ENCODE results near the gene CHKA.

Gene CHKA

GRCh38 chr11:68018730-68019190 lies 102.4 kb downstream of the CHKA start:
- H3K9ac ChIP-seq (ENCODE audit: insufficient read length): no peak overlapping the region
- TF ChIP-seq POLR2AphosphoS5 (IDR thresholded peaks at IDR 0.05; ENCODE audit: borderline replicate concordance, low read depth, low read length): no peak
- no peak for TF ChIP-seq FOXP2 (optimal IDR thresholded peaks at IDR 0.05; ENCODE audit: control extremely low read depth, extremely low read length, insufficient read depth)
- no peak for TF ChIP-seq EZH2 (IDR thresholded peaks at IDR 0.05)

GRCh38 chr11:68017980-68018729 lies 103.0 kb downstream of the CHKA start:
- H3K36me3 ChIP-seq (ENCODE audit: insufficient read depth, low read length): no peaks in the 10 kb centered on the region
- no peaks in the 10 kb centered on the region for H3K9me3 ChIP-seq (ENCODE audit: low read depth, low read length)
- no peak for DNase-seq (ENCODE audit: low read depth, low spot score)
- TF ChIP-seq EZH2 (IDR thresholded peaks at IDR 0.05): no peak
- TF ChIP-seq POLR2AphosphoS5 (IDR thresholded peaks at IDR 0.05; ENCODE audit: borderline replicate concordance, low read depth, low read length): no peak
- no peak for TF ChIP-seq FOXP2 (optimal IDR thresholded peaks at IDR 0.05; ENCODE audit: control extremely low read depth, extremely low read length, insufficient read depth)
- H3K4me3 ChIP-seq: no peak overlapping the region
- no peak overlapping the region for H3K27ac ChIP-seq
- H3K9ac ChIP-seq (ENCODE audit: insufficient read length): no peak overlapping the region

More at GRCh38 chr11:68018730-68019190, 102.4 kb downstream of the CHKA start:
- Histone ChIP-seq H3K9me3 (ENCODE audit: low read depth, low read length) (no peaks in the 10 kb centered on the region), H3K27ac (no peak overlapping the region), H3K4me3 (no peak overlapping the region), H3K36me3 (ENCODE audit: insufficient read depth, low read length) (no peaks in the 10 kb centered on the region)
- DNase-seq (ENCODE audit: low read depth, low spot score): no peak

- Histone ChIP-seq H3K27ac (no peak overlapping the region), H3K4me3 (no peak overlapping the region), H3K36me3 (ENCODE audit: insufficient read depth, low read length) (no peaks in the 10 kb centered on the region), H3K9ac (ENCODE audit: insufficient read length) (no peak overlapping the region), H3K9me3 (ENCODE audit: low read depth, low read length) (no peaks in the 10 kb centered on the region)
- no peak for DNase-seq (ENCODE audit: low read depth, low spot score)
- TF ChIP-seq EZH2 (IDR thresholded peaks at IDR 0.05): no peak
Measured at GRCh38 chr11:68016904-68017817, 104.0 kb downstream of the CHKA start.

DNA sequence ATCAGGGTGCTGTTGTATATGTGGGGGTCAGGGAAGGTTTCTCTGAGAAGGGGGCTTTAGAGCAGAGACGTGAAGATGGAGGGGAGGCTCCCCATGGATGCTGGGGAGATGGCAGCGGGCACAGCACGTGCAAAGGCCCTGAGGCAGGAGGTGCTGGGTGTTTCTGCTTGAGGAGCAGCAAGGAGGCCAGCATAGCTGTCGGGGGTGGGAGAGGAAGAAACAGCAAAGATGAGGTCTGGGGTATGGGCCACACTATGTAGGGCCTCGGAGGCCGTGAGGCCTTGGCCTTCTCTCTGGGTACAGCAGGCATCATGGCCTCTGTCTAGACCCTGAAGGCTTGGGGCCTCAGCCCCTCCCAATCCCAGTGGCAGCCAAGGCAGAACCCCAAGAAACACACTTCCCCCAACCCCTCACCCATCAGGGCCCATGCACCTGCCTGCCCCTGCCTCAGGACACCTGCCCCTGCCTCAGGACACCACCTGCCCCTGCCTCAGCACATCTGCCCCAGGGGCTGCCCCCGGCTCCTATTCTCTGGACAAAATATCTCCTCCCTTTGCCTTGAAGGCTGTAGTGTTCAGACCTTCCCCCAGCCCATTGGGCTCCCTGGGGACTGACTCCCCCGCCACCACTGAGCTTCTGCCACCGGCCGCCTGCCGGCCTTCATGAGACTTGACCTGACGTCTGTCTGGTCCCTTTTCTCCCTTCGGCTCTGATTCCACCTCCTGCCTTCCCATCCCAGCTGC lies 104.9 kb downstream of the CHKA start:
- no peak for DNase-seq (ENCODE audit: low read depth, low spot score)
- no peak overlapping the region for H3K9ac ChIP-seq (ENCODE audit: insufficient read length)
- H3K9me3 ChIP-seq (ENCODE audit: low read depth, low read length): no peaks in the 10 kb centered on the region
- H3K36me3 ChIP-seq (ENCODE audit: insufficient read depth, low read length): no peaks in the 10 kb centered on the region
- no peak overlapping the region for H3K27ac ChIP-seq
- no peak overlapping the region for H3K4me3 ChIP-seq
- TF ChIP-seq EZH2 (IDR thresholded peaks at IDR 0.05): no peak
- no peak for TF ChIP-seq POLR2AphosphoS5 (IDR thresholded peaks at IDR 0.05; ENCODE audit: borderline replicate concordance, low read depth, low read length)
- no peak for TF ChIP-seq FOXP2 (optimal IDR thresholded peaks at IDR 0.05; ENCODE audit: control extremely low read depth, extremely low read length, insufficient read depth)

- H3K4me3 ChIP-seq: no peak overlapping the region
- no peak overlapping the region for H3K27ac ChIP-seq
- no peak overlapping the region for H3K9ac ChIP-seq (ENCODE audit: insufficient read length)
- TF ChIP-seq POLR2AphosphoS5 (IDR thresholded peaks at IDR 0.05; ENCODE audit: borderline replicate concordance, low read depth, low read length) (no peak), EZH2 (IDR thresholded peaks at IDR 0.05) (no peak), FOXP2 (optimal IDR thresholded peaks at IDR 0.05; ENCODE audit: control extremely low read depth, extremely low read length, insufficient read depth) (no peak)
- H3K36me3 ChIP-seq (ENCODE audit: insufficient read depth, low read length): no peaks in the 10 kb centered on the region
- H3K9me3 ChIP-seq (ENCODE audit: low read depth, low read length): no peaks in the 10 kb centered on the region
- no peak for DNase-seq (ENCODE audit: low read depth, low spot score)
Measured at GRCh38 chr11:68015467-68015866, 105.7 kb downstream of the CHKA start.

DNA sequence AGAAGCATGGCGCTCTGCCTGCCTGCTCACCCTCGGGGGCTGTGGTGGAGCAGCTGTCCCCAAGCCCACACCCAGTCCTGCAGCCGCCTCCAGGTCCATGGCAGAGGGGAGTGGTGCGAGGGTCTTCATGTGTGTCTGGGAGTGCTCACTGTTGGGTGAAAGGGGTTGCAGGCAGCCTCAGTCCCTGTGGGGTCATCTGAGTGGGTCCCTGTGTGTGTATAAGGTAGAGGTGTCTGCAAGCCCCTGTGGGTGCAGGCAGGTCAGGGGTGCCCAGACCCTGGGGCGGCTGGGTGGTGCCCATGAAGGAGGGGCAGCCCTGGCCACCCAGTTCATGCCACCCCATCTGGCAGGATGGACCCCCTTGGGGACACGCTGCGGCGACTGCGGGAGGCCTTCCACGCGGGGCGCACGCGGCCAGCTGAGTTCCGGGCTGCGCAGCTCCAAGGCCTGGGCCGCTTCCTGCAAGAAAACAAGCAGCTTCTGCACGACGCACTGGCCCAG lies 106.2 kb downstream of the CHKA start:
- H3K4me3 ChIP-seq: no peak overlapping the region
- H3K9me3 ChIP-seq (ENCODE audit: low read depth, low read length): no peaks in the 10 kb centered on the region
- H3K9ac ChIP-seq (ENCODE audit: insufficient read length): no peak overlapping the region
- TF ChIP-seq FOXP2 (optimal IDR thresholded peaks at IDR 0.05; ENCODE audit: control extremely low read depth, extremely low read length, insufficient read depth) (no peak), EZH2 (IDR thresholded peaks at IDR 0.05) (no peak), POLR2AphosphoS5 (IDR thresholded peaks at IDR 0.05; ENCODE audit: borderline replicate concordance, low read depth, low read length) (no peak)
- H3K36me3 ChIP-seq (ENCODE audit: insufficient read depth, low read length): no peaks in the 10 kb centered on the region
- no peak for DNase-seq (ENCODE audit: low read depth, low spot score)
- H3K27ac ChIP-seq: no peak overlapping the region

- H3K27ac ChIP-seq: no peak overlapping the region
- no peak overlapping the region for H3K4me3 ChIP-seq
- H3K9ac ChIP-seq (ENCODE audit: insufficient read length): no peak overlapping the region
- no peaks in the 10 kb centered on the region for H3K9me3 ChIP-seq (ENCODE audit: low read depth, low read length)
- TF ChIP-seq POLR2AphosphoS5 (IDR thresholded peaks at IDR 0.05; ENCODE audit: borderline replicate concordance, low read depth, low read length) (no peak), EZH2 (IDR thresholded peaks at IDR 0.05) (no peak), FOXP2 (optimal IDR thresholded peaks at IDR 0.05; ENCODE audit: control extremely low read depth, extremely low read length, insufficient read depth) (no peak)
- H3K36me3 ChIP-seq (ENCODE audit: insufficient read depth, low read length): no peaks in the 10 kb centered on the region
- DNase-seq (ENCODE audit: low read depth, low spot score): no peak
Measured at GRCh38 chr11:68014157-68014946, 106.8 kb downstream of the CHKA start.

Data from SK-N-MC (cell line).